ENCODE results near the gene CRADD. TPM values are rescaled to one million over a fixed set of nuclear protein-coding genes. Genes with fewer than 3 reads are reported as not detected.

CRADD gene
- total RNA-seq, 2 experiments from 2014 or later: 5.8 to 9.2 TPM

GRCh38 chr12:93704122-93704521 lies 26.9 kb downstream of the CRADD start:
- Histone ChIP-seq H3K27me3 (ENCODE audit: control insufficient read depth in 1 of 2, insufficient read depth in 2 of 2, low read length in 2 of 2) (no peaks in the 10 kb centered on the region), H3K4me1 (ENCODE audit: insufficient read depth, low read length) (peaks cover 3% of the 10 kb centered on the region), H3K27ac (ENCODE audit: low read depth in 1 of 2, low read length in 2 of 2) (no peak overlapping the region), H3K36me3 (ENCODE audit: insufficient read depth, low read length) (no peaks in the 10 kb centered on the region), H3K9me3 (ENCODE audit: control insufficient read depth in 1 of 2, insufficient read depth in 1 of 2, low read length in 2 of 2) (no peaks in the 10 kb centered on the region), H3K4me3 (ENCODE audit: low read length) (no peak overlapping the region)
- H3K27ac Mint-ChIP-seq: no peak overlapping the region
- POLR2A ChIA-PET: no interaction called here
- peaks cover 53% of the 10 kb centered on the region for H3K4me1 Mint-ChIP-seq (ENCODE audit: low read depth)
- H3K4me3 Mint-ChIP-seq: no peak overlapping the region
- no peak for TF ChIP-seq CTCF (IDR thresholded peaks at IDR 0.05)
- CTCF ChIA-PET: interaction anchor here (0.9 kb wide), 1 partner anchor 10 kb away, joined by 3 read pairs; no protein-coding TSS in a partner anchor
- H3K36me3 Mint-ChIP-seq (ENCODE audit: low read depth): peaks cover 35% of the 10 kb centered on the region
- no peaks in the 10 kb centered on the region for H3K27me3 Mint-ChIP-seq
- intact Hi-C loops (cut with DNase I, micrococcal nuclease): no loop called here
- DNase-seq (no peak), ATAC-seq (ENCODE audit: poor library complexity) (no peak)
- peaks cover 7% of the 10 kb centered on the region for H3K9me3 Mint-ChIP-seq

- no peak overlapping the region for H3K27ac ChIP-seq (ENCODE audit: low read depth in 1 of 2, low read length in 2 of 2)
- no peak for TF ChIP-seq CTCF (IDR thresholded peaks at IDR 0.05)
- DNase-seq (no peak), ATAC-seq (ENCODE audit: poor library complexity) (no peak)
- intact Hi-C loops (cut with DNase I, micrococcal nuclease): no loop called here
- no peaks in the 10 kb centered on the region for H3K27me3 Mint-ChIP-seq
- H3K4me3 ChIP-seq (ENCODE audit: low read length): no peak overlapping the region
- H3K9me3 ChIP-seq (ENCODE audit: control insufficient read depth in 1 of 2, insufficient read depth in 1 of 2, low read length in 2 of 2): peaks cover 0 to 2% of the 10 kb centered on the region in 2 experiments
- CTCF ChIA-PET: no interaction called here
- H3K9me3 Mint-ChIP-seq: peaks cover 12% of the 10 kb centered on the region
- H3K4me3 Mint-ChIP-seq: no peak overlapping the region
- no peaks in the 10 kb centered on the region for H3K36me3 ChIP-seq (ENCODE audit: insufficient read depth, low read length)
- H3K4me1 ChIP-seq (ENCODE audit: insufficient read depth, low read length): peaks cover 3% of the 10 kb centered on the region
- H3K27ac Mint-ChIP-seq: no peak overlapping the region
- peaks cover 48% of the 10 kb centered on the region for H3K4me1 Mint-ChIP-seq (ENCODE audit: low read depth)
- no peaks in the 10 kb centered on the region for H3K27me3 ChIP-seq (ENCODE audit: control insufficient read depth in 1 of 2, insufficient read depth in 2 of 2, low read length in 2 of 2)
- POLR2A ChIA-PET: no interaction called here
- H3K36me3 Mint-ChIP-seq (ENCODE audit: low read depth): peaks cover 40% of the 10 kb centered on the region
Measured at GRCh38 chr12:93704625-93705024, 27.4 kb downstream of the CRADD start.

- ChIA-PET POLR2A (no interaction called here), CTCF (no interaction called here)
- Histone ChIP-seq H3K9me3 (ENCODE audit: control insufficient read depth in 1 of 2, insufficient read depth in 1 of 2, low read length in 2 of 2) (peaks cover 4 to 8% of the 10 kb centered on the region in 2 experiments), H3K36me3 (ENCODE audit: insufficient read depth, low read length) (no peaks in the 10 kb centered on the region), H3K27ac (ENCODE audit: low read depth in 1 of 2, low read length in 2 of 2) (no peak overlapping the region), H3K27me3 (ENCODE audit: control insufficient read depth in 1 of 2, insufficient read depth in 2 of 2, low read length in 2 of 2) (no peaks in the 10 kb centered on the region), H3K4me1 (ENCODE audit: insufficient read depth, low read length) (peaks cover 3% of the 10 kb centered on the region), H3K4me3 (ENCODE audit: low read length) (no peak overlapping the region)
- Mint-ChIP-seq H3K4me1 (ENCODE audit: low read depth) (peaks cover 43% of the 10 kb centered on the region), H3K9me3 (peaks cover 16% of the 10 kb centered on the region), H3K4me3 (no peak overlapping the region), H3K27ac (no peak overlapping the region), H3K27me3 (no peaks in the 10 kb centered on the region), H3K36me3 (ENCODE audit: low read depth) (peaks cover 45% of the 10 kb centered on the region)
- no peak for ATAC-seq (ENCODE audit: poor library complexity)
- DNase-seq: no peak
- TF ChIP-seq CTCF (IDR thresholded peaks at IDR 0.05): no peak
- intact Hi-C loops (cut with DNase I, micrococcal nuclease): no loop called here
Measured at GRCh38 chr12:93705237-93705636, 28.1 kb downstream of the CRADD start.

Measured in CD4-positive, alpha-beta T cell (primary cell).